GM18867 (cell line): ENCODE measurements around the gene HDAC4.

Experiments
- ATAC-seq: cut with Tn5 transposase; IDR thresholded peaks from one replicate; pipeline ENCODE4 v1.9.1; 2021; ENCODE audit warnings: mild to moderate bottlenecking, moderate library complexity; ENCODE audit not compliant: unreplicated experiment

Gene HDAC4

GRCh38 chr2:239009589-239009961, 391.2 kb downstream of the HDAC4 start:
- no peak for ATAC-seq

GRCh38 chr2:239008677-239009588, 391.9 kb downstream of the HDAC4 start:
- no peak for ATAC-seq

GRCh38 chr2:239008004-239008403, 392.8 kb downstream of the HDAC4 start:
- no peak for ATAC-seq

GRCh38 chr2:239006622-239007285, 394.1 kb downstream of the HDAC4 start:
- ATAC-seq, result no peak

GRCh38 chr2:239005586-239005985, 395.2 kb downstream of the HDAC4 start:
- ATAC-seq, result no peak

DNA sequence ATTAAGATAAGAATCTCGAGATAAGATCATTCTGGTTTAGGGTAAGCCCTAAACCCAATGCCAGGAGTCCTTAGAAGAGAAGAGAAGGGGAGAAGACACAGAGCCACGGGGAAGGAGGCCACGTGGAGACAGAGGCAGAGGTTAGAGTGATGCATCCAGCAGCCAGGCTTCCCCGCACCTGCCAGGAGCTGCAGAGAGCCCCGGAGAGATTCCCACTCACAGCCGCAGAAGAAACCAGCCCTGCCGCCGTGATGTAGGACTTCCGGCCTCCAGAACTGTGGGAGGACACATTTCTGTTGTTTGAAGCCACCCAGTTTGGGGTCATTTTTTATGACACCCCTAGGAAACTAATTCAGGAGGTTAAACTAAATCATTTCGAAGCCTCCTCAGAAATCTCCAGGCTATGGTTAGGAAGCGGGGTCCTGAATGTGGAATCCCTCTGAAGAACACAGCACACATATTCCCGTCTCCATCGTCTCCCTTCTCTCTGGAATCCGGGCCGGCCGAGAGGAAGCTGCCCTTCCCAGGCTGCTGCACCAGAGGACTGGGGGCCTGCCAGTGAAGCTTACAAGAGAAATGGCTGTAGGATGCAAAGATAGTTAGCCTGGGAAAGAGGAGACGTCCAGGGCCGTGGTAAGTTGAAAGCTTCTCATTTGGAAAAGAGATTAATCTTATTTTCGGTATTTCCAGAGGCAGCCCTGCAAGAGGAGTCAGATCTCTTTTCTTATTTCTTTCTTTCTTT, 396.4 kb downstream of the HDAC4 start:
- ATAC-seq, result no peak

- ATAC-seq, result no peak
These were observed 397.1 kb downstream of the HDAC4 start for GRCh38 chr2:239003624-239004273.

- ATAC-seq, result no peak
These were observed 397.7 kb downstream of the HDAC4 start for GRCh38 chr2:239002954-239003623.

GRCh38 chr2:239002591-239002953, 398.2 kb downstream of the HDAC4 start:
- no peak for ATAC-seq

- no peak for ATAC-seq
These were observed 399.0 kb downstream of the HDAC4 start for GRCh38 chr2:239001794-239002193.

DNA sequence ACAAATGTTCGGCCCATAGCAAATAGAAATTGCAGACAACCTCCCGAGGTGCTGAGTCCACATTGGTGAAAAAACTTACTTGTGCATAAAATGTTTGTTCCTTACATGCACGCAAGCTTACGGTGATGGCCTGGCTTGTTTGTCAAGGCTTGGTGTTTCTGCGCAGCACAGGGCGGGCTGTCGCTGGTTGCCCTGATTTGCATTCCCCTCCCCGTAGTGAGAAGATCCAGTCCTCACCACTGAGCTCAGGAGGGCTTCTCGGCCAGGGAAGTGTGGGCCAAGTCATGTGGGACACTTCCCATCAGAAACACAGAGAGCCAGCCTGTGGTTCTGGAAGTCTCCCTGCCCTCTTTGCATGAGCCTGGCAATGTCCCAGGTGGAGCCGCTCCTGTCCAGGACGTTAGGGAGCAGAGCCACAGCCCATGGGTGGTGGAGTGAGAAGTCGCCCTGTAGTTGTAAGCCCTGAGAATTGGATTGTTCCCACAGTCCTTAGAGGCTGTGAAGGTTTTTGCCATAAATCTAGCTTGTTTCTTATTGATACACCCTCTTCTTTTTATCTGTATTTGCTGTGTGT, 400.2 kb downstream of the HDAC4 start:
- no peak for ATAC-seq

DNA sequence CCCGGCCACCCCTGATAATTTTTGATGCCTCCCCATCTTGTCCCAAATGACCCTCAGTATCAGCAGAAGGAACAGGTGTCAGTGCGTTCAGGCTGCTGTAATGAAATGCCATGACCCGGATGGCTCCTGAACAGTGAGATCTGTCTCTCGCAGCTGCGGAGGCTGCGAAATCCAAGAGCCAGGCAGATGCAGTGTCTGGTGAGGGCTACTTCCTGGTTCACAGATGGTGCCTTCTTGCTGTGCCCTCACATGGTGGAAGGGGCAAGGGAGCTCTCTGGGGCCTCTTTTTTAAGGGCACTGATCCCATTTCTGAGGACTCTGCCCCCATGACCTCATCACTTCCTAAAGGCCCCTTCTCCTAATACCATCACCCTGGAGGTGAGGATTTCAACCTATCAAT, 400.7 kb downstream of the HDAC4 start:
- no peak for ATAC-seq

DNA sequence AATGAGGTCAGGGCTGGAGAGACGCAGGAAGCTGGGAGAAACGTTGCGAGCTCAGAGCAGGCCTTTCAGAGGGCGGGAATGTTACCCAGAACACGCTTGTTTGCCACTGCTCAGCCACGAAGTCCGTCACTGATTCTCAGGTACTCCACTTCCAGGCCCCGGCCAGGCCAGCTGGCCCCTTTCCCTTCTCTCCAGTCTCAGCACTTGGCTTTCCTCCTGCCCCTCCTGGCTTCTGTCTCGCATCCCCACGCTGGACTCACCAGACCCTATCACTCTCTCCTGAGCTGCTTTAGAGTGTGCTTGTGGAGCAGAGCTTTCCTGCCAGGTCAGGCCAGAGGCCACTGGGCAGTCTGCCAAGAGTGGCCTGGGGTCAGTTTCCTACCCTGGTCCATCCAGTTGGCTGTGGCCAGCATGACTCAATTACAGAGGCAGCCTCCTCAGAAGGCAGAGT, 401.5 kb downstream of the HDAC4 start:
- no peak for ATAC-seq

DNA sequence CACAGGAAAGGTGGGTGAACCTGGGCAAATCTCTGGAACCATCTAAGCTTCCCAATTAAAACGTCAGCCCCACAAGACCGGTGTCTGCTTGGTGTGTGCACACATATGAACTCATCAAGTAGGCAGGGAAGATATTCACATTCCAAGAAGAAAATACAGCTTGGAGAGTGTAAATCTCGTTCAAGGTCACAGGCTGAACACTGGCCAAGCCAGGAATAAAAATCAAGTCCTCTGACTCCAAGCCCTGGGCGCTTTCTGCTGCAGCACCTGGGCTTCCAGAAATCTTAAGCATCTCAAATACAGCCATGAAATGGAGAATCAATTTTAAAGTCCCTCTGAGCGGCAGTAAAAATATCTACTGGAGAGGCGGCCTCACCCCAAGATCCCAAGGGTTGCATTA, 402.0 kb downstream of the HDAC4 start:
- no peak for ATAC-seq
